HG02943 (cell line): ENCODE measurements around the gene GAK.

ENCODE experiments used
- ATAC-seq: cut with Tn5 transposase; IDR thresholded peaks from one replicate; pipeline ENCODE4 v1.9.1; 2021; ENCODE audit warnings: mild to moderate bottlenecking, low read depth, moderate library complexity; ENCODE audit not compliant: unreplicated experiment

Gene GAK

DNA sequence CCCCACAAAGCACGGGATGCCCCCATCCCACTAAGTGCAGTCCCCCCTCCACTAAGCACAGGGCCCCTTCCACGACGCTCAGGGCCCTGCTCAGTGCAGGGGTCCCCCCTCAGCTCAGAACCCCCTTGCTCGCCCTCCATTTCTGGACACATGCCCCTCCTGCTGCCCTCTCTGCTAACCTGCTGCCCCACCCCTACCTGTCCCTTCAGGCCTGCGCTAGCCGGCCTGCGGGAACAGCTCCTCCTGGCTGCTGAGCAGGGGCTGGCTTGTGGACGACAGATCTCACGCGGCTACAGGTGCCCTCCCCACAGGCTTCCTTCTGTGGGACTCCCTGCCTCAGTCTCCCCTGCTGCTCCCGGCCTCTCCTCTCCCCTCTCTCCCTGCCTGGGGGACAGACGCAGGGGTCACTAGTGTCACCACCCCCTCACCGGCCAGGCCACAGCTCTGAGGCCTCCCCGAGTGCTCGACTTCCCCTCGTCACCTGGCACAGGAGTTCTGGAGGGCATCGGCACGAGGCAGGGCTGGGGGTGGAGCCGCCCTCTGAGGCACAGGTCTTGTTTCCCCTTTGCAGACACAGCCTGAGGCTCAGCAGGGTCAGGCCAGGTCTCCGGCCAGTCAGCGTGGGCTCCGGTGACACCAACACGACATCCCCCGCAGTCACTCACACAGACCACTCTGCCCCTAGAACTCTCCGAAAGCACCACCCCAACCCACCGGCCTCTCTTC lies 21.6 kb downstream of the GAK start:
- no peak for ATAC-seq

DNA sequence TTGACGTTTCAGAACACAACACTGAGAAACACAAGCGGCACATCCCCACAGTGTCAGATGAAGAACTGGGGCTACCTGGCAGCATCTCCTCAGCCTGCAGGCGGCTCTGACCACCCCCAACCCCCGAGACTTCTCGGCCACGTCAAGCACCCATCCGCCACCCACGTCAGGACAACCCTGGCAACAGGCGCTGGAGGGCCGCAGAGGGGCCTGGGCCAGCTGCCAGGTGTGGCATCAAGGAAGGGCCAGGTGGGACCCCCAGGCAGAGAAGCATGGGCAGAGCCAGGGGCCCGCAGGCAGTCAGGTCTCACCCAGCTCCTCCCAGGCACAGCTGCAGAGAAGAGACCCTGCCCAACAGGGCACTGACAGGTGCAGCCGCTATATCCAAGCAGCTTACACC lies 22.3 kb downstream of the GAK start:
- ATAC-seq, result no peak

DNA sequence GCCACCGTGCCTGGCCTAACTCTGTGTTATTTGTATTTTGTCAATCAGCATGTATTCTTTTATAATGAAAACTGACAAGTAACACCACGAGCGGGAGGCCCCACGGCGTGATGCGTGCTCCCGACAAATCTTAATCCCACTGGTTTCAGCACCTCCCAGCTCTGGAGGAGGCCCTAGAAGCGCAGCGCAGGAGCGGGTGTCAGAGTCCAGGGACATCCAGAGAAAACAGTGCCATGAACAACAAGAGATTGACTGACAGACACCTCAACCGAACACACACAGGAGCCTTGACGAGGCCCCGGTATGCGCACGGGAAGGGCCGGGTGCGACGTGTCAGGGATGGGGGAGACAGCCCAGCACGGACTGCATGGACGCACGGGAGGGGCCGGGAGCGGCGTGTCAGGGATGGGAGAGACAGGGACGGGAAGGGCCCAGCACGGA lies 23.0 kb downstream of the GAK start:
- no peak for ATAC-seq

DNA sequence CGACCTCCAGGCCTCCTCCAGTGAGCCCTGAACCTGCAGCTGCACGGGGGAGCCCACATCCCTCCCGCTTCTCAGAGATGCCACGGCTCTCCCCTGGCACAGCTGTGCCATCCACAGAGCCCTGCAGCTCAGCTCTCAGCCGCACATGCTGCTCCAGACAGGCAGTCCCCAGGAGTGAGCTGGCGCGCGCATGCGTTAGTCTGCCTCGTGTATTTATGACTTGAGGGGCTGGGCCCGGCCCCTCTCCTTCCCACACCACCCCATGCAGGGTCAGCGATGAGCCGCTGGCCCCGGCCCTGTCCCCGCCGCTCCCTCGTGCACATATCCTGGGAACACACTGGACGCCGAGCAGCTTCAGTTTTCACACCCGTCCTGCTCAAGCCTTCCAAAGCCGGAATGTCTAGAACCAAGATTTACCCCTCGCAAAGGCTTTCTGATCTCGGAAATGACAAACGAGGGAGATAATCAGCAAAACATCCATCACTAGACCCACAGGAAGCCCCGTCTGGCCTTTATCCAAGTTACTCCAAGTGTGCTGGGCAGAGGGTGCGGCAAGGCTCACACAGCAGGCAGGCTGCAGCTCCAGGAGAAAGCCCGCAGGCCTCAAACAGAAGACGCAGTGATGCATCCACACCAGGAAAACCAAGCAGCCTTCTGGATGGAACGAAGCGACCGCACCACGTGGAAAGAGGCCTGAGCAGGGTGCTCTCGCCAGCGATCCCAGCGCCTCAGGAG lies 24.3 kb downstream of the GAK start:
- ATAC-seq, result no peak

GRCh38 chr4:907103-907400 lies 25.1 kb downstream of the GAK start:
- no peak for ATAC-seq

GRCh38 chr4:906339-907102 lies 25.6 kb downstream of the GAK start:
- no peak for ATAC-seq

GRCh38 chr4:905485-906338 lies 26.4 kb downstream of the GAK start:
- no peak for ATAC-seq

- ATAC-seq, result no peak
Measured at GRCh38 chr4:903066-904046, 28.8 kb downstream of the GAK start.

- no peak for ATAC-seq
Measured at GRCh38 chr4:901192-901910, 30.8 kb downstream of the GAK start.

GRCh38 chr4:900721-901120 lies 31.4 kb downstream of the GAK start:
- ATAC-seq, result no peak

- no peak for ATAC-seq
Measured at GRCh38 chr4:900073-900472, 32.0 kb downstream of the GAK start.

DNA sequence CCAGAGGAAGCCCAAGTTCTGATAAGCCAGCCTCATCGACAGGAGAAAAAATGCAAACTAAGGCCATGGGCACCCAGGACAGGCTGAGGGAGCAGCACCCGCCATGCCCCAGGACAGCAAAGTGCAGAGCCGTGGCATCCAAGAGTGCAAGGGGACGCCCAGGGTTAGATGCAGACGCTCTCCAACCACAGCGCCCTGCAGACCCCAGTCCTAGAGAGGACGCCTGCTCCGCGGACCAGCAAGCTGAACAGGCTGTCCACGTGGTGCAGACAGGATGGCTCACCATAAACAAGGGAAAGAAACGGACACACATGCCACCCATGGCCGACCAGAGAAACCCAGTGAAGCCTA lies 32.6 kb downstream of the GAK start:
- no peak for ATAC-seq

GRCh38 chr4:898869-899555 lies 33.1 kb downstream of the GAK start:
- no peak for ATAC-seq

DNA sequence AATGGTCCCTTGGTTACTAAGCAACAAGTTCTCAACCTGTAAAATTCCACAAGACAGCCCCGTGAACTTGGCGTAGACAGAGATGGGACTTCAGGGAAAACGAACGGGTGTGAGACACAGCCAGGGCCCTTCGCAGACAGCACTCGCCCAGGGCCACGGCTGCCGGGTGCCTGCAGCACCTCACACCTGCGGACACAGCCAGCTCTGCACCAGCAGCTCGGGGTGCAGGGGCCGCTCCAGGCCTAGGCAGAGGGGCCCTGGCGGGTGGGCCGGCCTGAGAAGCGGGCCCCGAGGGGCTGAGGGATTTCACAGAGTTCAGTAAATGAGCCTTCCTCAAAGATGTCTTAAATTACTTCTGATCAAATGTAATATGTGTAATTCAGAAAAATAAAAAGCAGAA lies 34.0 kb downstream of the GAK start:
- ATAC-seq, result no peak

GRCh38 chr4:896630-897029 lies 35.5 kb downstream of the GAK start:
- ATAC-seq, result no peak

- no peak for ATAC-seq
Measured at GRCh38 chr4:896216-896615, 35.9 kb downstream of the GAK start.

- ATAC-seq, result no peak
Measured at GRCh38 chr4:895596-895995, 36.5 kb downstream of the GAK start.

DNA sequence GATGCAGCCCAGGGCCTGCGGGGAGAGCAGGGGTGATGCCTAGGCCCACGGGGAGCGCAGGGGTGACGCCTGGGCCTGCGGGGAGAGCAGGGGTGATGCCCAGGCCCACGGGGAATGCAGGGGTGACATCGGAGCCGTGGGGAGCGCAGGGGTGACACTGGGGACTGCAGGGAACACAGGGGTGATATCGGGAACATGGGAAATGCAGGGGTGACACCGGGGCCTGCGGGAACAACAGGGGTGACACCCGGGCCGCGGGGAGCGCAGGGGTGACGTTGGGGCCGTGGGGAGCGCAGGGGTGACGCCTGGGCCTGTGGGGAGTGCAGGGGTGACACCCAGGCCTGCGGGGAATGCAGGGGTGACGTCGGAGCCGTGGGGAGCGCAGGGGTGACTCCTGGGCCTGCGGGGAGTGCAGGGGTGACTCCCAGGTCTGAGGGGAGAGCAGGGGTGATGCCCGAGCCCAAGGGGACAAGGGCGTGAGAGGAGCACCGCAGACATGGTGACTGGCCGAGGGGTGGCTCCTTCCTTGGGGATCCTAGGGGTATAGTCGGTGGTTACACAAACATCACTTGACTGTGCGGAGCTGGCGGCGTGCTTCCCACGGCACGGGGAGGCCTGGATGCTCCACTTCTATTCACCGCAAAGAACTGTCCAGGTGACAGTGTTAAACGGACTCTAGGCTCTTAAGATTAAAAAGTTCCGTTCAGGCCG lies 38.0 kb downstream of the GAK start:
- no peak for ATAC-seq
